ENCODE results near the gene DNAJB6. TPM values are rescaled to one million over a fixed set of nuclear protein-coding genes. Genes with fewer than 3 reads are reported as not detected.
A peak's percentile ranks its signal among the peaks of the same experiment; 100 is the strongest.

Gene DNAJB6
- total RNA-seq, 1 experiment from 2014 or later = 288 TPM

GRCh38 chr7:157425761-157426160 is 89.0 kb downstream of the DNAJB6 start:
- peaks cover under 1% of the 10 kb centered on the region; the same call in 1 of the 2 replicates for H3K36me3 Mint-ChIP-seq
- peak overlapping the region; percentile 23; the same call in 1 of the 2 replicates for H3K27ac Mint-ChIP-seq
- CTCF ChIA-PET = no interaction called here
- no peak for DNase-seq (ENCODE audit: low spot score)
- no peaks in the 10 kb centered on the region for H3K4me1 Mint-ChIP-seq
- H3K4me3 Mint-ChIP-seq = no peak overlapping the region
- H3K27me3 Mint-ChIP-seq (ENCODE audit: low read depth) = no peaks in the 10 kb centered on the region
- ATAC-seq = no peak
- no peaks in the 10 kb centered on the region for H3K9me3 Mint-ChIP-seq
- TF ChIP-seq FOXJ3 (CRISPR knock-in tag; IDR thresholded peaks at IDR 0.05; ENCODE audit: borderline replicate concordance) (no peak), ATF3 (CRISPR knock-in tag; conservative IDR thresholded peaks at IDR 0.05) (no peak), NR2C2 (CRISPR knock-in tag; IDR thresholded peaks at IDR 0.05) (no peak), GABPB1 (CRISPR knock-in tag; IDR thresholded peaks at IDR 0.05) (no peak), ZNF263 (CRISPR knock-in tag; IDR thresholded peaks at IDR 0.05; ENCODE audit: low read depth) (no peak), ARID4B (CRISPR knock-in tag; IDR thresholded peaks at IDR 0.05; ENCODE audit: borderline replicate concordance) (no peak)
- POLR2A ChIA-PET = no interaction called here

GRCh38 chr7:157426463-157427301 is 89.9 kb downstream of the DNAJB6 start:
- H3K27ac Mint-ChIP-seq = no peak overlapping the region
- ATAC-seq = no peak
- H3K9me3 Mint-ChIP-seq = no peaks in the 10 kb centered on the region
- no peak overlapping the region for H3K4me3 Mint-ChIP-seq
- DNase-seq (ENCODE audit: low spot score) = no peak
- no peaks in the 10 kb centered on the region for H3K36me3 Mint-ChIP-seq
- TF ChIP-seq SP1 (CRISPR knock-in tag; conservative IDR thresholded peaks at IDR 0.05) = no peak
- TF ChIP-seq MAX (CRISPR knock-in tag; IDR thresholded peaks at IDR 0.05) = no peak
- no peak for TF ChIP-seq USF1 (CRISPR knock-in tag; IDR thresholded peaks at IDR 0.05)
- TF ChIP-seq ZNF232 (CRISPR knock-in tag; IDR thresholded peaks at IDR 0.05) = no peak
- TF ChIP-seq MYBL2 (CRISPR knock-in tag; IDR thresholded peaks at IDR 0.05) = no peak
- TF ChIP-seq ERG (CRISPR knock-in tag; IDR thresholded peaks at IDR 0.05) = no peak
- no peak for TF ChIP-seq TP53 (CRISPR knock-in tag; IDR thresholded peaks at IDR 0.05)
- TF ChIP-seq ATF6 (CRISPR knock-in tag; IDR thresholded peaks at IDR 0.05) = no peak
- no peak for TF ChIP-seq E2F4 (CRISPR knock-in tag; IDR thresholded peaks at IDR 0.05; ENCODE audit: borderline replicate concordance, low read depth)
- no peak for TF ChIP-seq PRDM15 (CRISPR knock-in tag; IDR thresholded peaks at IDR 0.05)
- no peaks in the 10 kb centered on the region for H3K27me3 Mint-ChIP-seq (ENCODE audit: low read depth)
- ChIA-PET CTCF (interaction anchor here (1.5 kb wide), 1 partner anchor 48 kb away, joined by 7 read pairs; no protein-coding TSS in a partner anchor), POLR2A (no interaction called here)
- H3K4me1 Mint-ChIP-seq = no peaks in the 10 kb centered on the region

Measured in WTC11 (cell line).